HG03558 (cell line): ENCODE measurements around the gene STUB1.
A peak's percentile ranks its signal among the peaks of the same experiment; 100 is the strongest.

Experiments used
- ATAC-seq: cut with Tn5 transposase; IDR thresholded peaks from one replicate; pipeline ENCODE4 v1.9.1; 2021; ENCODE audit warnings: moderate number of reproducible peaks; ENCODE audit not compliant: unreplicated experiment; ENCODE audit errors: extremely low read depth

The STUB1 gene

DNA sequence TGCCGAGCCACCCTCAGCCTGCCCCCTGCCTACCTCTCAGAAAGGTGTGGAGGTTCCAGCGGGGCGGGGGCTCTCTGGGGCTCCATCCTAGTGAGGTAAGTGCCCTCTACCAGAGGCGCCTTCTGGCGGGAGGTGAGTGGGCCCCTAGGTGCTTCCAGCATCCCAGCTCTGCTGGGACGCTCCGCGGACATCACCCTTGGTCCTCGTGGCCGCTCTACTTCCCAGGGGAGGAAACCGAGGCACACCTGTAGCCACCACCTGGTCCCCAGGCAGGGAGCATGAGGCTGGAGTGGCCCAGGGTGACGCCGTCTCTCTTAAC lies 37.2 kb upstream of the STUB1 start:
- no peak for ATAC-seq

DNA sequence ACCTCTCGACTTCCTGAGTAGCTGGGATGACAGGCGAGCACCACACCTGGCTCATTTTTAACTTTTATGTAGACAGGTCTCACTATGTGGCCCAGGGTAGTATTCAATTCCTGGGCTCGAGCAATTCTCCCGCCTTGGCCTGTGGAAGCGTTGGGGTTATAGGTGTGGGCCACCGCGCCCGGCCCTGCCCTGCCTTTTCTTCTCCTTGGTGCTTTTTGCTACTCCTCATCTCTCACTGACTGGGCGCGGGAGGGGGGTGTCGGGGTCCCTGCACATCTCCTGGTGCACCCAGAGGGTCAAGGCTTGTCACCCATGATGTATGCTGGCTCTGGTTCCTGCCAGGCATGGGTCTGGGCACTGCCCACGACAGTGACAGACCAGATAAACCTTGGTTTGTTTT lies 35.7 kb upstream of the STUB1 start:
- ATAC-seq = no peak

- no peak for ATAC-seq
These were observed 34.1 kb upstream of the STUB1 start for GRCh38 chr16:645852-646678.

- ATAC-seq = no peak
These were observed 33.5 kb upstream of the STUB1 start for GRCh38 chr16:646679-647172.

DNA sequence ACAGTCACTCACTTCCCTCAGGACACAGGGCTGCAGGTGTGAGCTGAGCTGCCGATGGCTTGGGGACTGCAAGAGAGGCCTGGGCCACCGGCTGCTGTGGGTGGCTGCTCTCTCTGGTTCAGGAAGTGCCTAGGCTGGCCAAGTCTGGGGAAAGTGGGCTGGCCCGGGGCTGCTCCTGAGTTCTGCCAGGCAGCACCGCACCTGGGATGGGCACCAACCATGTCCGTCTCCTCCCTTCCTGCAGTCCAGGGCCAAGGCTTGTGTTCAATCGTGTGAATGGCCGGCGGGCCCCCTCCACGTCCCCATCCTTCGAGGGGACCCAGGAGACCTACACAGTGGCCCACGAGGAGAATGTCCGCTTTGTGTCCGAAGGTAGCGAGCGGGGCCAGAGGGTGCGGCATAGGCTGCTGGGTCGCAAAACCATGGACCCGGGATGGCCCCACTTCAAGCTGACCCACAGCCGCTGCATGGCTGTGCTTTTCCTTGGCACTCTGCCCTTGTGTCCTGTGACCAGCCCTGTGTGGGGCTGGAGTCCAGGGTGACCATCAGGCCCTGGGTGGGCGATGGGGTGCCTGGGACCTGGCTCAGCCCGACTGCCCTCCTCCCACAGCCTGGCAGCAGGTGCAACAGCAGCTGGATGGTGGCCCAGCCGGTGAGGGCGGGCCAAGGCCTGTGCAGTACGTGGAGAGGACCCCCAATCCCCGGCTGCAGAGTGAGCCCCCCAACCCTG lies 32.9 kb upstream of the STUB1 start:
- ATAC-seq = no peak

DNA sequence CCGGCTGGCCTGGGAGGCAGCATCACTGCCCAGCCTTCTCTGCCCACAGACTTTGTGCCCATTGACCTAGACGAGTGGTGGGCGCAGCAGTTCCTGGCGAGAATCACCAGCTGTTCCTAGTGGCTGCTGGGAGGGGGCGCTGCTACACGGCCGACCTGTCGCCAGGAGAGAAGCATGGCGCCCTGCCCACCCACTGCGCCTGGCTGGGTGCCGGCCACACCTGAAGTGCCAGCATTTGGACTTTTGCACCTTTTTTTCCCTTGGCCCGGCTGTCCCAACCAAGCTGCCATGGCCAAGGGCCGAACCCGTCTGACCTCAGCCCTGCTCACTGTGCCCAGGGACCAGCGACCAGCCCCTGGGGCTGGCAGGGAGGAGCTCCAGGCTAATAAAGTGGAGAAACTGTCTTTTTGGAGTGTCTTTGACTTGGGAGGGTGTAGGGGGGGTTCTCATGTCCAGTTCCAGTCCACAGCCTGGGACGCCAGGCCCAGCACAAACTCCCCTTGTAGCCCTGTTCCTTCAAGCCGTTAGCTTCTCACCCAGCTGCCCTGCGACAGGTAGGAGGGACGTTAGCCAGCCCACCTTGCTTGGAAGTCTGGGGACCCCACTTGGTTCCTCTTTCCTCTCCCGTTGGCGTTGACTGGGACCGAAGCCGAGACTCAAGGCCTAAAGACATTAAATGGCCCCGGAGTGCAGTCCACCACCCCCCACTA lies 32.0 kb upstream of the STUB1 start:
- no peak for ATAC-seq

GRCh38 chr16:648781-649589 lies 31.2 kb upstream of the STUB1 start, which contains the start of gene WDR90:
TSS of gene WDR90 (plus strand) at chr16:649365. CDS start at chr16:649417, 52 bp downstream.
- peak; percentile 46 for ATAC-seq

DNA sequence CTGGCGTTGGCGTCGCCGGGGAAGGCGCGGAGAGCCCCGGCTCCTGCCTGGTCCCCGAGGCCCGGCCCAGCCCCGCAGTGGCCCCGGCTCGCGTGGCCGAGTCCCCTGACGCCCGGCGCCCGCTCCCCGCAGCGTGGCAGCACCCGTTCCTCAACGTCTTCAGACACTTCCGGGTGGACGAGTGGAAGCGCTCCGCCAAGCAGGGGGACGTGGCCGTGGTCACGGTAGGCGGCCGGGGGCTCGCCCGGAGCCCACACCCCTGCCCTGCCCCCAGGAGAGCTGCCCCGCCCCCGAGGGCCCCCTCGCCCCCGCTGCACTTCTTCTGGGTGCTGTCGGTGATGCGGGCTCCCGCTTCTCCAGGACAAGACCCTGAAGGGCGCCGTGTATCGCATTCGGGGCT lies 30.6 kb upstream of the STUB1 start:
- ATAC-seq = no peak

GRCh38 chr16:651844-652243 lies 28.4 kb upstream of the STUB1 start:
- no peak for ATAC-seq

- ATAC-seq = no peak
These were observed 27.5 kb upstream of the STUB1 start for GRCh38 chr16:652454-653305.

- ATAC-seq = no peak
These were observed 26.2 kb upstream of the STUB1 start for GRCh38 chr16:654034-654433.

GRCh38 chr16:657487-657886 lies 22.7 kb upstream of the STUB1 start:
- ATAC-seq = no peak

GRCh38 chr16:658679-659571 lies 21.3 kb upstream of the STUB1 start:
- ATAC-seq = no peak

DNA sequence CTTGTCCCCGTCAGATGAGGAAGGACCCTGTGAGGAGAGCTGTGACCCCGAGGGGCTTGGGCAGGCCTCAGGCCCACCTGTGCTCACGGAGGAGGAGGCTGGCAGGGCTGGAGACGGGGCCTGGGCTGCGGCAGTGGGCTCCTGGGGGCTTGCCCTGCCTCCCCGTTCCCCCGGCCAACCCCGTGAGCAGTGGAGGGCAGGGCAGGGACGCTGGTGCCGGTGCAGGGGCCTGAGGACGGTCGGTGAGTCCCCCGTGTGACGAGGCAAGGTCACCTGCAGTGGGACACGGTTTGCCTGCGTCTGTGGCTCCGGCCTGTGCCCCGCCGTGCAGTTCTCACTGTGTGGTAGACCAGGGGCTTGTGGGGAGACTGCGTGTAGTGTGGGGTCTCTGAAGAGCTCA lies 20.6 kb upstream of the STUB1 start:
- no peak for ATAC-seq

DNA sequence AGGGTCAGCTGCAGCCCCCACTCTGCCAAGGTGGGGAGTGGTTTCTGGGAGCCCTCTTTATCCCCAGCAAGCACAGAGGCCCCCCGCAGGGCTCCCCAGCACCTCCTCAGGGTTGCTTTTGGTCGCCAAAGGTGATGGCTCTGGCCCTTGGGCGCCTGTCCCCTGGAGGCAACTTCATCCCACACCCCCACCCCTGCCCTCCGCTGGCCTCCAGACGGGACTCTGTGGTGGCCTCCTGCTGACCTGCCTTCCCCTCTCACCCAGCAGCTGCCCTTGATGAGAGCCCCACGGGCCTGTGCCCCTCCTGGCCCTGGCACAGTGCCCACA lies 20.1 kb upstream of the STUB1 start:
- no peak for ATAC-seq

DNA sequence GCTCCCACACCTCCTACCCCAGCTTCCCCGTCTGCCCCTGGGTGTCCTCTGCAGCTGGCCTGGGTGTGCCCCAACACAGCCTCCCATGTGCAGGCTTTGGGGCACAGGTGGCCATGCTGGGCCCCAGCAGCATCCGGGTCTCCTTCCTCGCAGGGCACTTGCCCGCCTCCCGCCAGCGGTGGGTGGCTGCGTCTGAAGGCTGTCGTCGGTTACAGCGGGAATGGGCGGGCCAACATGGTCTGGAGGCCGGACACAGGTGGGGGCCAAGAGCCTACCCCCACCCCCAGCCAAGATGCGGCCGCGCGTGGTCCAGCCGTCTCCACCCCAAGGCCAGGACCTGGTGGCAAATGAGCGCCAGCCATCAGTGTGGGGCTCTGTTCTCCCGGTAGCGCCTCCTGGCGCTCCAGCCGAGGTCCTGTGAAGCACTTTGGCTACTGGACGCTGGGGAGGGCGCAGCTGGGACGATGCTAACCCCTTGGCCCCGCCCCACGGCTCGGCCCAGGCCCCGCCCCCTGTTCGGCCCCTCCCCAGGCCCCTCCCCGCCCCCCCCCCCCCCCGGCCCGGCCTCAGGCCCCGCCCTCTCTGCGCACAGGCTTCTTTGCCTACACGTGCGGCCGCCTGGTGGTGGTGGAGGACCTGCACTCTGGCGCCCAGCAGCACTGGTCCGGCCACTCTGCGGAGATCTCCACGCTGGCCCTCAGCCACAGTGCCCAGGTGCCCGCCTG lies 19.6 kb upstream of the STUB1 start:
- no peak for ATAC-seq

- no peak for ATAC-seq
These were observed 18.9 kb upstream of the STUB1 start for GRCh38 chr16:661184-661821.
